ENCODE results near the gene LRP1B.

DNA sequence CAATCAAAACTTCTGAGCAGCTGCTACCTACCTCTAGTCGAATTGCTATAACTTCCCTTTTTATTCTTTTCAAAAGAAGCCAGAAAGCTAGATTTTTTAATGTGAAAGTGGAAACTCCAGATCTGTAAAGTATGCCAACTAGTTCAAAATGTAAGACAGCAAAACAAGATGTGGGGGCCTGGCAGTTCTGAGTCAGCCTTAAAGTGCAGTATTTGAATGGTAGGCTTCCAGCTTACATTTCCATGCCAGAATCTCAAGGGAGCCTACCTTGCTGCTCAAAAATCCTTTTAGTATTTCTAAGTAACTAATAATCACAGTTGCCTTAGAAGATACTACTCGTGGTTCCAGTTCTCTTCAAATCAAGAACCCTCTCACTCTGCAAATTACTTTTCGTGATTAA is 1288.7 kb downstream of the LRP1B start:
- no peak for TF ChIP-seq EZH2 (IDR thresholded peaks at IDR 0.05; ENCODE audit: borderline replicate concordance, low read length)
- TF ChIP-seq, protein P1, sequence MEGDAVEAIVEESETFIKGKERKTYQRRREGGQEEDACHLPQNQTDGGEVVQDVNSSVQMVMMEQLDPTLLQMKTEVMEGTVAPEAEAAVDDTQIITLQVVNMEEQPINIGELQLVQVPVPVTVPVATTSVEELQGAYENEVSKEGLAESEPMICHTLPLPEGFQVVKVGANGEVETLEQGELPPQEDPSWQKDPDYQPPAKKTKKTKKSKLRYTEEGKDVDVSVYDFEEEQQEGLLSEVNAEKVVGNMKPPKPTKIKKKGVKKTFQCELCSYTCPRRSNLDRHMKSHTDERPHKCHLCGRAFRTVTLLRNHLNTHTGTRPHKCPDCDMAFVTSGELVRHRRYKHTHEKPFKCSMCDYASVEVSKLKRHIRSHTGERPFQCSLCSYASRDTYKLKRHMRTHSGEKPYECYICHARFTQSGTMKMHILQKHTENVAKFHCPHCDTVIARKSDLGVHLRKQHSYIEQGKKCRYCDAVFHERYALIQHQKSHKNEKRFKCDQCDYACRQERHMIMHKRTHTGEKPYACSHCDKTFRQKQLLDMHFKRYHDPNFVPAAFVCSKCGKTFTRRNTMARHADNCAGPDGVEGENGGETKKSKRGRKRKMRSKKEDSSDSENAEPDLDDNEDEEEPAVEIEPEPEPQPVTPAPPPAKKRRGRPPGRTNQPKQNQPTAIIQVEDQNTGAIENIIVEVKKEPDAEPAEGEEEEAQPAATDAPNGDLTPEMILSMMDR (IDR thresholded peaks at IDR 0.05; ENCODE audit: low read length): no peak
